Measurements from ENCODE around the gene INSM1.

INSM1 gene

GRCh38 chr20:20362774-20363433 is 5.0 kb upstream of the INSM1 start:
- no peak for DNase-seq (ENCODE audit: low read depth in 3 of 3)

- no peak for DNase-seq (ENCODE audit: low read depth in 3 of 3)
Observed at GRCh38 chr20:20363434-20363798, 4.5 kb upstream of the INSM1 start.

- DNase-seq (ENCODE audit: low read depth in 3 of 3), result no peak
Observed at GRCh38 chr20:20363799-20364592, 3.9 kb upstream of the INSM1 start.

- no peak for DNase-seq (ENCODE audit: low read depth in 3 of 3)
Observed at GRCh38 chr20:20364593-20365479, 3.1 kb upstream of the INSM1 start.

GRCh38 chr20:20365480-20366161 is 2.3 kb upstream of the INSM1 start:
- no peak for DNase-seq (ENCODE audit: low read depth in 3 of 3)

- no peak for DNase-seq (ENCODE audit: low read depth in 3 of 3)
Observed at GRCh38 chr20:20366551-20366875, 1.4 kb upstream of the INSM1 start.

GRCh38 chr20:20366876-20367574 is 879 bp upstream of the INSM1 start:
- no peak for DNase-seq (ENCODE audit: low read depth in 3 of 3)

- no peak for DNase-seq (ENCODE audit: low read depth in 3 of 3)
Observed at GRCh38 chr20:20368418-20369249, 730 bp downstream of the INSM1 start.

- DNase-seq (ENCODE audit: low read depth in 3 of 3), result no peak
Observed at GRCh38 chr20:20369250-20370093, 1.6 kb downstream of the INSM1 start.

GRCh38 chr20:20370094-20370575 is 2.2 kb downstream of the INSM1 start:
- DNase-seq (ENCODE audit: low read depth in 3 of 3), result no peak

- DNase-seq (ENCODE audit: low read depth in 3 of 3), result no peak
Observed at GRCh38 chr20:20371083-20371482, 3.2 kb downstream of the INSM1 start.

- DNase-seq (ENCODE audit: low read depth in 3 of 3), result no peak
Observed at GRCh38 chr20:20371681-20372080, 3.8 kb downstream of the INSM1 start.

GRCh38 chr20:20373091-20373571 is 5.2 kb downstream of the INSM1 start:
- DNase-seq (ENCODE audit: low read depth in 3 of 3), result no peak

GRCh38 chr20:20375862-20376261 is 8.0 kb downstream of the INSM1 start:
- no peak for DNase-seq (ENCODE audit: low read depth in 3 of 3)

- DNase-seq (ENCODE audit: low read depth in 3 of 3), result no peak
Observed at GRCh38 chr20:20386192-20386591, 18.3 kb downstream of the INSM1 start.

- DNase-seq (ENCODE audit: low read depth in 3 of 3), result no peak
Observed at GRCh38 chr20:20390393-20390792, 22.5 kb downstream of the INSM1 start.

GRCh38 chr20:20391115-20391514 is 23.2 kb downstream of the INSM1 start:
- DNase-seq (ENCODE audit: low read depth in 3 of 3), result no peak

- no peak for DNase-seq (ENCODE audit: low read depth in 3 of 3)
Observed at GRCh38 chr20:20391766-20392165, 23.9 kb downstream of the INSM1 start.

Measured in stimulated activated CD4-positive, alpha-beta T cell treated with anti-CD3 and anti-CD28 coated beads, TNF-alpha, amount 100 ng/mL, for 48 hours (primary cell).